Measurements from ENCODE around the gene LASP1NB.
"Not testable (repeated sequence)": the region's sequence is repeated elsewhere in the genome, so short reads cannot be mapped to it uniquely, and the experiment has no call there.

Gene LASP1NB

GRCh38 chr17:38942696-38943334 lies 17.4 kb downstream of the LASP1NB start:
- 61 to 78% (median 72%) methylated on average over 4 of the region's 4 CpGs for WGBS, 4 donors

GRCh38 chr17:38943607-38944006 lies 18.2 kb downstream of the LASP1NB start:
- Histone ChIP-seq H3K27me3 (no peaks in the 10 kb centered on the region), H3K36me3 (no peaks in the 10 kb centered on the region), H3K4me3 (no peak overlapping the region), H3K9me3 (no peaks in the 10 kb centered on the region), H3K4me1 (peaks cover 0 to 7% (median 0%) of the 10 kb centered on the region in 12 donors), H3K27ac (no peak overlapping the region)
- DNase-seq (no peak), ATAC-seq (no peak)
- intact Hi-C loops (cut with DNase I) = no loop called here
- 68 to 79% (median 75%) methylated on average over 8 of the region's 8 CpGs for WGBS, 4 donors
- TF ChIP-seq CTCF (IDR thresholded peaks at IDR 0.05) (no peak), POLR2A (IDR thresholded peaks at IDR 0.05) (no peak)

More at GRCh38 chr17:38942696-38943334, 17.4 kb downstream of the LASP1NB start:
- DNase-seq (no peak), ATAC-seq (no peak)
- intact Hi-C loops (cut with DNase I) = no loop called here
- H3K9me3 ChIP-seq = no peaks in the 10 kb centered on the region
- H3K27ac ChIP-seq = no peak overlapping the region
- TF ChIP-seq POLR2A (IDR thresholded peaks at IDR 0.05) (no peak), CTCF (IDR thresholded peaks at IDR 0.05) (no peak)
- H3K4me3 ChIP-seq = no peak overlapping the region
- H3K27me3 ChIP-seq = no peaks in the 10 kb centered on the region
- no peaks in the 10 kb centered on the region for H3K36me3 ChIP-seq
- peaks cover 0 to 7% (median 0%) of the 10 kb centered on the region in 12 donors for H3K4me1 ChIP-seq

GRCh38 chr17:38947189-38947588 lies 21.8 kb downstream of the LASP1NB start:
- DNase-seq (no peak), ATAC-seq (no peak)
- H3K4me3 ChIP-seq = no peak overlapping the region
- H3K27ac ChIP-seq = no peak overlapping the region
- intact Hi-C loops (cut with DNase I) = no loop called here
- no peaks in the 10 kb centered on the region for H3K27me3 ChIP-seq
- 76 to 96% (median 91%) methylated on average over 2 of the region's 2 CpGs for WGBS, 4 donors
- TF ChIP-seq POLR2A (IDR thresholded peaks at IDR 0.05) (no peak), CTCF (IDR thresholded peaks at IDR 0.05) (no peak)
- H3K4me1 ChIP-seq = peaks cover 0 to 7% (median 0%) of the 10 kb centered on the region in 12 donors
- H3K36me3 ChIP-seq = no peaks in the 10 kb centered on the region
- no peaks in the 10 kb centered on the region for H3K9me3 ChIP-seq

- H3K4me3 ChIP-seq; intact Hi-C loops (cut with DNase I); H3K4me1 ChIP-seq; ATAC-seq; H3K27me3 ChIP-seq; H3K36me3 ChIP-seq; H3K9me3 ChIP-seq; H3K27ac ChIP-seq; DNase-seq: not testable (repeated sequence)
- 87 to 93% (median 91%) methylated on average over 7 of the region's 7 CpGs for WGBS, 4 donors
Measured at GRCh38 chr17:38953800-38954199, 28.4 kb downstream of the LASP1NB start.

GRCh38 chr17:38958326-38958725 lies 32.9 kb downstream of the LASP1NB start:
- DNase-seq (no peak), ATAC-seq (no peak)
- no peak for TF ChIP-seq CTCF (IDR thresholded peaks at IDR 0.05)
- Histone ChIP-seq H3K4me3 (no peak overlapping the region), H3K27ac (no peak overlapping the region), H3K27me3 (no peaks in the 10 kb centered on the region), H3K9me3 (no peaks in the 10 kb centered on the region), H3K36me3 (no peaks in the 10 kb centered on the region), H3K4me1 (no peaks in the 10 kb centered on the region)
- intact Hi-C loops (cut with DNase I) = no loop called here
- 3 to 17% (median 6%) methylated on average over 1 of the region's 1 CpG for WGBS, 4 donors

Data from heart left ventricle (tissue), 16 donors.